Hypothalamus (tissue), 51 donors: ENCODE measurements around the gene DRAXIN.

Experiments used
- DNase-seq, 51 donors: peaks; one replicate each; lab custom pipeline; 2025; lab: John Stamatoyannopoulos, UW

Gene DRAXIN

DNA sequence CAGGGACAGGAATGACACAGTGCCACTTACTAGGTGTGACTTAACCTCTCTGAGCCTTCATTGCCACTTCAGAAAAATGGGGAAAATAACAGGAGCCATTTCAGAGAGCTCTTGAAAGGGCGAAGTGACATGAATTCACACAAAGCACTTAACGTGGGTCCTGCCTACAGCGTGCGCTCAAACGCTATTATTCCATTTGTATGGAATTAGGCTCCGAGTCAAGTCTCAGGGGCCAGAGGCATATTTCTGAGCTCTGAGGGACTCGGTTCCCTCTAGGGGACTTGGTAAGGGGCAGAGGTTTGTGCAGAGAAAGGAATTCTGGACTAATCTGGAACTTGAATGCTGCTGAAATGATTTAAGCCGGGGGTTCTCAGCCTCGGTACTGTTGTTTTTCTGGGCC is 14.1 kb downstream of the DRAXIN start:
- no peak for DNase-seq

- DNase-seq: no peak
These were observed 14.8 kb downstream of the DRAXIN start for GRCh38 chr1:11706292-11706691.

GRCh38 chr1:11707621-11708276 is 16.2 kb downstream of the DRAXIN start:
- DNase-seq: peak in 22 of 51 donors; percentile 4 to 49 (median 26)

DNA sequence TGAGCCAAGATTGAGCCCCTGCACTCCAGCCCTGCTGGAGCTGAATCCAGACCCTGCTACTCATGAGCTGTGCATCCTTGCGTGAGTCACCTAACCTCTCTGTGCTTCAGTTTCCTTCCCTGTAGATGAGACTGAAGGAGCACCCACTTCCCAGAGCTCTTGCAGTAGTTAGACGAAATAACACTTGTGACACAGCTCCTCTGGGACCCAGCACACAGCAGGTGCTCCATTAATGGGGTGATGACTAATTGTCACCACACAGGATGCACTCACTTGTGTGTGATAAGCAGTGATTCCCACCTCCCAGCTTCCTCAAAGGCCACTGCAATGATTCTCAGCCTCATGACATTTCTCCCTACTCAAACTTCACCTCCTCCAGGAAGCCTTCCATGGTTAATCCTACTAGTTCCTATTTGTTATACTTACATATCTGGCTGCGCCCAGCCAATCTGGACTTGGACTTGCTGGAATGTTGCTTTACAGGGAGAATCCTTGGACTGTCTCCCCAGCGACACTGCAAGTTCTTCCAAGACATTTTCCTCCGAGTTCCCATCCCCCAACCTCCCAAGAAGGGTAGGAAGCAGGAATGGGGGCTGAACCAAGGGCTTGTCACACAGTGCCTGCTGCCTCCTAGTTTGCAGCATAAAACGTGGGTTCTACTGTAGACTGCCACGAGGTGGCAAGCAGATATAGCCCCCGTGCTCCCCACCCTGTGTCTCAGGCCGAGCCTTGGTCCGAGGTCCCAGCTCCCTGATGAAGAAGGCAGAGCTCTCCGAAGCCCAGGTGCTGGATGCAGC is 17.2 kb downstream of the DRAXIN start:
- peak in 1 of 51 donors; percentile 6 for DNase-seq

- DNase-seq: no peak
These were observed 20.0 kb downstream of the DRAXIN start for GRCh38 chr1:11711490-11711889.

GRCh38 chr1:11712285-11712684 is 20.8 kb downstream of the DRAXIN start:
- DNase-seq: no peak

GRCh38 chr1:11713095-11713494 is 21.6 kb downstream of the DRAXIN start:
- no peak for DNase-seq

DNA sequence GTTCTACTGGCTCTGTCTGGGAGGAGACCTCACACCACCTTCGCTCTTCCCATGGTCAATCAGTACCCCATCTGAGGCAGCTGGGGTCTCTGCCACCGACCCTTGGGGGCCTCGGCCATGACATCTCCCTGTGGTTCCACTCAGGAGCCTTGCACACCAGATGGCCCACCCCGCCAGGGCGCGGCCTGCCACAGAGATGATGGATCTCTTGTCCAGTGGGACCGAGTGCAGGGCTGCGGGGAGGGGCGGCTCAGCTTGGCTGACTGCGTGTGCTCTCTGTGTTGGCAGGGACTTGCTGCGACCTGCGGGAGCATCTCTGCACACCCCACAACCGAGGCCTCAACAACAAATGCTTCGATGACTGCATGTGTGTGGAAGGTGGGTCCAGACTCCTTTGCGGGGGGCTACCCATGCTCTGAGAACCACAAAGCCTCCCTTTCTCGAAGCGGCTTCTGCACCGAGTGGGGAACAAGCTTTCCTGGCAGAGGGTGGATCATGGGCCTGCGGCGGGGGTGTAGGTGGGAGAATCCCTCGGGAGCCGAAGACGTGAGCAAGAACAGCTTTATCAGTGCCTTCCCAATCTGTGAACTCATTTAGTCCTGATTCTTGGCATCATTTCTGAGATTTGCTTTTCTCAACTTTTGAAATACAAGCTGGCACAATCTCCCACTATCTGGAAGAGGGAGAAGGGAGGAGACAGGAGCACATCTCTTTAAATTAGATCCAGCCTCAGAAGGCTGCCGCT is 23.5 kb downstream of the DRAXIN start:
- DNase-seq: no peak

- DNase-seq: peak; percentile 21 to 91 (median 67)
These were observed 28.0 kb downstream of the DRAXIN start for GRCh38 chr1:11719313-11720032.

DNA sequence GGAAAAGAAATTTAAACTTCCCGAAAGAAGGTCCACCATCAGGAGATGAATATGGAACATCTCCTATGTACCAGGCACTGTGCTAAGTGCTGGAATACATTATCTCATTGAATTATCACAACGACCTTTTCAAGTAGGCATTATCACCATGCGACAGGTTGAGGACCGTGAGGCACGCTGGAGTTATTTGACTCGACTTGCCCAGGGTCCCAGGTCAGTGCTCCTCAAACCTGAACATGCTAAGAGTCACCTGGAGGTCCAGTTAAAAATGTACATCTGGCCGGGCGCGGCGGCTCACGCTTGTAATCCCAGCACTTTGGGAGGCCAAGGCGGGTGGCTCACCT is 28.5 kb downstream of the DRAXIN start:
- DNase-seq: peak in 1 of 51 donors; percentile 23

- peak in 17 of 51 donors; percentile 10 to 68 (median 31) for DNase-seq
These were observed 29.0 kb downstream of the DRAXIN start for GRCh38 chr1:11720525-11720924.

- no peak for DNase-seq
These were observed 29.8 kb downstream of the DRAXIN start for GRCh38 chr1:11721311-11721710.

GRCh38 chr1:11722538-11722937 is 31.0 kb downstream of the DRAXIN start:
- no peak for DNase-seq

DNA sequence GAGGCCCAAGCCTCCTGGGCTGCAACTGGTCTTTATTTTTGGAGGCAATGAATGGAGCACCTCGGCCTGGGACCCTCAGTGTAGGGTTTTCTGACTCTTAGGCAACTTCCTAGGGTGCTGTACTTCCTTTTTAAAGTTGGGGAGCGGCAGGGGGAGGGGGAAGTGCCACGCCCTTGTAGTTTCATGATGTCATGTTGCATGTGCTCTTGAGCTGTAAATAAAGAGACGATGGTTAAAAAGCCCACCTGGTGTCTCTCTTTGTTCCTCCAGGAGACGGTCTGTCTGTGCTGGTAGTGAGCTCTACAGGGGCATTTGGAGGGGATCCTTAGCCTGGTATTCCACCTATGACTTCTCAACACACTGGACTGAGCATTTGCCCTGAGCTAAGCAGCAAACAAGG is 34.1 kb downstream of the DRAXIN start:
- no peak for DNase-seq

GRCh38 chr1:11727119-11727518 is 35.6 kb downstream of the DRAXIN start:
- no peak for DNase-seq

- no peak for DNase-seq
These were observed 36.8 kb downstream of the DRAXIN start for GRCh38 chr1:11728126-11728806.

DNA sequence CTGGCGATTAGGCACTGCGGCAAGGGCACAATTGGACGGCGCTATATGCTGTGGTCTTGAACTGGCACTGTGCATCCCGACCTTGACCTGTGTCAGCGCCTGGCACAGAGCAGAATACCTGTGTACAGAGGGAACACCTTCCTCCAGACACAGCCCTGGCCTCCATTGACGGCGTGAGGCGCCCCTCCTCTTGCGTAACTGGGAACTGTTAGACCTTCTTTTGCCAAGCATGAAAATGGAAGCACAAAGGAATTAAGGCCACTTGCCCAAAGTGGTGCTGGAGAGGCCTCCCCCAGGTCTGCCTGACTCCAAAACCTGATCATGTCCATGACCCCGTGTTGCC is 37.6 kb downstream of the DRAXIN start:
- DNase-seq: no peak

- no peak for DNase-seq
These were observed 38.3 kb downstream of the DRAXIN start for GRCh38 chr1:11729498-11730428.

DNA sequence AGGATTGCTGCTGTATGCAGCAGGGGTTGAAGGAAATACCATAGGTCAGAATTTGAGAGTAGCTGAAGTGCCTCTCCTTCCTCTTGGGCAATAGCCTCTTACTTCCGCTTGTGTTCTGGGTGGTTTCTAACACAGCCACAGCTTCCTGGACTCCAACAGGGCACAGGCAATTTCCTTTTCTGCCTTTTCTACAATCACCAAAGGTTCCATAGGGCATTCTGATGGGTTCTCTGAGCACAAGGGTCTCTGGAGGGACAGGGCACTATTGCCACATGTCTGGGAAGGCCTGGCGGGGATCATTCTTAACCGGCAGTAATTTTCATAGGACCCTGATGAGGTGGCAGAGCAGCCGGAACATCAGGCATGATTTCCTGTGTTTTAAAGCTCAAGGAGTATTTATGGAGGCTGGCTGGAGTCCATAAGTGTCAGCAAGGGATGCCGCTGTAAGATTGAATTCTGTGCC is 39.0 kb downstream of the DRAXIN start:
- DNase-seq: peak in 3 of 51 donors; percentile 20 to 29 (median 20)
